K562 (cell line): ENCODE data around the gene MAP4. TPM values are rescaled to one million over a fixed set of nuclear protein-coding genes. Genes with fewer than 3 reads are reported as not detected.

ENCODE experiments used
- ATAC-seq: fragments of 200-7000 bp; cut with Tn5 transposase; 3 replicates; pipeline ENCODE4 v1.9.1; 2020; ENCODE audit warnings: moderate library complexity
- BruUV-seq: library from RNA; stranded (reverse); fragments of 400-500 nt; replicated peaks from 2 replicates; lab custom pipeline; 2021; lab: Mats Ljungman, UMichigan
- CTCF ChIA-PET: fragments of 300-600 bp; formaldehyde crosslinking; extraction: SDS; loops from one replicate; lab custom pipeline; 2021; ENCODE audit warnings: low intra/inter-chr PET ratio; lab: Yijun Ruan, JAX
- POLR2A ChIA-PET: fragments of 300-600, 350-650 bp; sonication (Branson Sonifier 250); formaldehyde crosslinking; extraction: SDS; loops from one replicate; lab custom pipeline; 2021; ENCODE audit warnings: antibody characterized with exemption, inconsistent platforms; lab: Yijun Ruan, JAX
- DNase-seq, 4 experiments: peaks; one replicate each; pipeline versions ENCODE4 v3.0.0 to v3.0.0-alpha.2; 2011 to 2018; ENCODE audit warnings: low spot score in 3 of 4, mixed read lengths in 3 of 4; ENCODE audit errors: extremely low read depth in 1 of 4
- FAIRE-seq: peaks from 2 replicates; lab custom pipeline; 2011; peaks lifted over from hg19 to GRCh38; lab: Jason Lieb, UNC
- H2AFZ ChIP-seq: 2 replicates; pipeline ENCODE4 v1.6.0; 2011; ENCODE audit warnings: low read depth, low read length, control low read depth, inconsistent platforms
- H3K27ac ChIP-seq: fragments of 200-600 bp; 3 replicates; pipeline ENCODE4 v1.8.0; 2011; ENCODE audit warnings: low read depth, mild to moderate bottlenecking, control low read depth, inconsistent platforms, low read length, moderate library complexity, mixed read lengths; ENCODE audit errors: extremely low read depth
- H3K27me3 ChIP-seq, 2 experiments: fragments of 300-600 bp in 1 of 2; 2 replicates in 1 of 2; 3 replicates in 1 of 2; pipeline versions ENCODE4 v1.6.0 to v1.8.0; 2011; ENCODE audit warnings: inconsistent platforms in 2 of 2, low read length in 2 of 2, mild to moderate bottlenecking in 1 of 2, mixed read lengths in 1 of 2, moderate library complexity in 1 of 2; ENCODE audit not compliant: control insufficient read depth in 2 of 2, insufficient read depth in 2 of 2
- H3K36me3 ChIP-seq: fragments of 300-600 bp; 3 replicates; pipeline ENCODE4 v1.8.0; 2011; ENCODE audit warnings: mild to moderate bottlenecking, low read length, inconsistent platforms; ENCODE audit not compliant: control insufficient read depth, insufficient read depth
- H3K4me1 ChIP-seq, 2 experiments: fragments of 200-600 bp in 1 of 2; replicated peaks in 1 of 2; 2 replicates in 1 of 2; 3 replicates in 1 of 2; pipeline versions ENCODE4 v1.5.1 to v1.8.0; 2011; ENCODE audit warnings: inconsistent platforms in 2 of 2, low read length in 2 of 2, mild to moderate bottlenecking in 1 of 2, mixed read lengths in 1 of 2, moderate library complexity in 1 of 2; ENCODE audit not compliant: control insufficient read depth in 2 of 2, insufficient read depth in 2 of 2
- H3K4me2 ChIP-seq: 2 replicates; pipeline ENCODE4 v1.6.1; 2011; ENCODE audit warnings: low read length, control low read depth, inconsistent platforms, mixed read lengths; ENCODE audit not compliant: insufficient read depth
- H3K4me3 ChIP-seq: fragments of 200-600 bp; sonication (generic), shearing (Covaris generic); 2 replicates; pipeline ENCODE4 v1.5.1; 2016; ENCODE audit warnings: control low read depth, inconsistent platforms
- H3K79me2 ChIP-seq: fragments of 200-600 bp; 3 replicates; pipeline ENCODE4 v1.8.0; 2011; ENCODE audit warnings: low read length, inconsistent platforms; ENCODE audit not compliant: control insufficient read depth, insufficient read depth
- H3K9ac ChIP-seq, 2 experiments: 2 replicates each; pipeline versions ENCODE4 v1.6.0 to v1.6.1; 2011; ENCODE audit warnings: low read depth in 2 of 2, low read length in 2 of 2, control low read depth in 1 of 2, inconsistent platforms in 1 of 2, mild to moderate bottlenecking in 1 of 2, mixed read lengths in 1 of 2; ENCODE audit not compliant: insufficient read depth in 1 of 2
- H3K9me1 ChIP-seq: one replicate; pipeline ENCODE4 v1.6.0; 2011; ENCODE audit warnings: inconsistent platforms, mild to moderate bottlenecking, low read length, moderate library complexity; ENCODE audit not compliant: control insufficient read depth, insufficient read depth
- H3K9me3 ChIP-seq: replicated peaks from 2 replicates; pipeline ENCODE4 v1.5.1; 2011; ENCODE audit warnings: low read depth, low read length, inconsistent platforms; ENCODE audit not compliant: control insufficient read depth, insufficient read depth
- H4K20me1 ChIP-seq: replicated peaks from 2 replicates; pipeline ENCODE4 v1.6.1; 2011; ENCODE audit warnings: low read length, inconsistent platforms, mixed read lengths; ENCODE audit not compliant: control insufficient read depth, insufficient read depth
- ARID2 ChIP-seq: fragments of 450-650 bp; IDR thresholded peaks from 2 replicates; pipeline ENCODE4 v1.6.1; 2017; ENCODE audit warnings: antibody characterized with exemption, mild to moderate bottlenecking
- CBX2 ChIP-seq: fragments of 200-600 bp; sonication (generic); IDR thresholded peaks from one replicate; pipeline ENCODE4 v1.6.1; 2012; ENCODE audit warnings: mild to moderate bottlenecking, low read length, inconsistent platforms; ENCODE audit not compliant: insufficient read depth, poor library complexity, severe bottlenecking
- ELF4 ChIP-seq: fragments of 450-650 bp; formaldehyde crosslinking; IDR thresholded peaks from 2 replicates; pipeline ENCODE4 v1.4.0; 2022; ENCODE audit warnings: missing genetic modification characterization
- ESRRA ChIP-seq: fragments of 450-650 bp; IDR thresholded peaks from 2 replicates; pipeline ENCODE4 v1.6.1; 2014; ENCODE audit warnings: low read depth, mild to moderate bottlenecking, moderate library complexity, borderline replicate concordance
- HDGF ChIP-seq: fragments of 450-650 bp; IDR thresholded peaks from 2 replicates; pipeline ENCODE4 v1.6.1; 2016
- HMGN3 ChIP-seq: IDR thresholded peaks from 2 replicates; pipeline ENCODE4 v1.6.1; 2011; ENCODE audit warnings: borderline replicate concordance, low read depth, mild to moderate bottlenecking, mixed read lengths, low read length; ENCODE audit not compliant: insufficient read length; ENCODE audit errors: extremely low read depth
- IRF1 ChIP-seq: sonication (generic); formaldehyde crosslinking; IDR thresholded peaks from 2 replicates; pipeline ENCODE4 v1.8.0; 2022; ENCODE audit warnings: missing genetic modification reagents, mild to moderate bottlenecking, borderline replicate concordance
- JUNB ChIP-seq: fragments of 450-650 bp; formaldehyde crosslinking; conservative IDR thresholded peaks from 2 replicates; pipeline ENCODE4 v1.4.0; 2020; ENCODE audit warnings: mild to moderate bottlenecking
- JUND ChIP-seq, 2 experiments: IDR thresholded peaks; 2 replicates in 1 of 2; 3 replicates in 1 of 2; pipeline ENCODE4 v1.6.1; 2011; ENCODE audit warnings: borderline replicate concordance in 2 of 2, low read depth in 2 of 2, low read length in 2 of 2, improper control_type of control experiment in 1 of 2, missing biosample characterization in 1 of 2, missing genetic modification characterization in 1 of 2, missing genetic modification reagents in 1 of 2
- MCM7 ChIP-seq, 2 experiments: fragments of 450-650 bp; IDR thresholded peaks; 2 replicates each; pipeline ENCODE4 v1.6.1; 2016 to 2018
- NEUROD1 ChIP-seq: fragments of 150-350 bp; IDR thresholded peaks from 2 replicates; pipeline ENCODE4 v1.6.1; 2014; ENCODE audit warnings: borderline replicate concordance, low read length, low read depth; ENCODE audit not compliant: partially characterized antibody
- NFXL1 ChIP-seq: fragments of 450-650 bp; formaldehyde crosslinking; IDR thresholded peaks from 2 replicates; pipeline ENCODE4 v1.4.0; 2021; ENCODE audit warnings: mild to moderate bottlenecking
- PCBP2 ChIP-seq: fragments of 200-400 bp; formaldehyde crosslinking; IDR thresholded peaks from 2 replicates; pipeline ENCODE4 v1.6.1; 2018; ENCODE audit warnings: low read length, low read depth, mild to moderate bottlenecking, moderate library complexity; ENCODE audit not compliant: poor library complexity, severe bottlenecking
- PHB ChIP-seq: fragments of 250-450 bp; sonication (Bioruptor Pico); IDR thresholded peaks from 2 replicates; pipeline ENCODE4 v1.5.0; 2021
- POLR3G ChIP-seq: IDR thresholded peaks from 2 replicates; pipeline ENCODE4 v1.6.1; 2011; ENCODE audit not compliant: insufficient read length, insufficient replicate concordance; ENCODE audit errors: extremely low read depth
- PTTG1 ChIP-seq: fragments of 450-650 bp; IDR thresholded peaks from 2 replicates; pipeline ENCODE4 v1.6.1; 2016; ENCODE audit warnings: low read depth, mild to moderate bottlenecking, missing genetic modification characterization, missing compliant biosample characterization
- SRSF9 ChIP-seq: fragments of 200-400 bp; formaldehyde crosslinking; IDR thresholded peaks from 2 replicates; pipeline ENCODE4 v1.6.1; 2017; ENCODE audit warnings: low read depth, low read length, borderline replicate concordance
- TEAD2 ChIP-seq: fragments of 450-650 bp; IDR thresholded peaks from 2 replicates; pipeline ENCODE4 v1.6.1; 2016; ENCODE audit warnings: missing genetic modification characterization, control low read depth, missing compliant biosample characterization
- THRA ChIP-seq: fragments of 450-650 bp; IDR thresholded peaks from 2 replicates; pipeline ENCODE4 v1.6.1; 2017; ENCODE audit warnings: mild to moderate bottlenecking, moderate library complexity
- ZKSCAN1 ChIP-seq: fragments of 150-350 bp; IDR thresholded peaks from 2 replicates; pipeline ENCODE4 v1.6.1; 2016; ENCODE audit warnings: low read depth, low read length
- ZNF766 ChIP-seq: fragments of 200-800 bp; sonication (Bioruptor generic); conservative IDR thresholded peaks from 2 replicates; pipeline ENCODE4 v1.6.1; 2016; ENCODE audit warnings: missing genetic modification characterization, missing compliant biosample characterization
- WGBS: fragments of 100-300 bp; shearing (Covaris generic); methylation state at CpG from one replicate; pipeline ENCODE4 v1.1.6; 2016; ENCODE audit warnings: low coverage, mixed read lengths; ENCODE audit not compliant: insufficient coverage; ENCODE audit errors: missing lambda C conversion rate; 5-methylcytosine and 5-hydroxymethylcytosine counted together
- in situ Hi-C: fragments of 300-500 bp; cut with MboI; formaldehyde crosslinking; loops from 4 replicates; pipeline ENCODE4 v1.15.0; 2018; ENCODE audit warnings: inconsistent platforms, mixed read lengths
- intact Hi-C: fragments of 100-400 bp; cut with micrococcal nuclease; formaldehyde crosslinking; loops from 2 replicates; pipeline ENCODE4 v1.14.2; 2022
- polyA plus RNA-seq, 8 experiments: library from polyadenylated mRNA; depleted of rRNA in 4 of 8; stranded (reverse) in 5 of 8; unstranded in 3 of 8; fragments of >200 nt; fragmentation: Nextera tagmentation in 2 of 8; fragmentation: Illumina TruSeq in 1 of 8; extraction: Ambion mirVana in 2 of 8; extraction: Trizol in 1 of 8; gene quantifications; 2 replicates each; pipeline versions ENCODE4 v1.2.1 to v1.2.3, GENCODE V29; 2011 to 2014; ENCODE audit warnings: inconsistent platforms in 1 of 8, missing spikeins in 1 of 8
- total RNA-seq, 7 experiments: library from RNA; depleted of rRNA in 6 of 7; stranded (reverse); fragments of >200 nt in 6 of 7; fragmentation: Illumina TruSeq in 2 of 7; extraction: Trizol in 2 of 7; gene quantifications; 2 replicates each; pipeline versions ENCODE4 v1.2.1 to v1.2.3, GENCODE V29; 2011 to 2021; ENCODE audit warnings: low replicate concordance in 1 of 7

Gene MAP4
- total and polyA plus RNA-seq, 9 of the 15 experiments (the other 6 are each of a cell fraction or from before 2014, with no cell fraction given): 13.3 to 141 (median 36.8) TPM

- TF ChIP-seq NEUROD1 (no peak), IRF1 (CRISPR knock-in tag) (no peak), ESRRA (no peak), PCBP2 (no peak), MCM7 (IDR thresholded peaks at IDR 0.05) (no peak)
Measured at GRCh38 chr3:47996440-47996839, 19.8 kb downstream of the MAP4 start (continued).

- no peak overlapping the region for H2AFZ ChIP-seq
- peaks cover 29% of the 10 kb centered on the region; the same call in 2 of the 3 replicates for H3K79me2 ChIP-seq
- ATAC-seq: no peak
- no peaks in the 10 kb centered on the region for H3K27me3 ChIP-seq
- H4K20me1 ChIP-seq: 0 out of 2 replicates have a peak, but pooled peaks cover 4% of the 10 kb centered on the region
- H3K4me3 ChIP-seq: no peak overlapping the region
- POLR2A ChIA-PET: no interaction called here
- H3K27ac ChIP-seq: no peak overlapping the region
- BruUV-seq: no TSS peak
- in situ Hi-C loops (loop anchor here (10.0 kb wide), 1 partner anchor 159 kb away; no protein-coding TSS in a partner anchor), intact Hi-C loops (loop anchor here (5.0 kb wide), 1 partner anchor 93 kb away; no protein-coding TSS in a partner anchor)
- WGBS: 54% methylated on average over 3 of the region's 3 CpGs
- no peaks in the 10 kb centered on the region for H3K9me1 ChIP-seq
- H3K36me3 ChIP-seq: peaks cover 45% of the 10 kb centered on the region
- H3K4me1 ChIP-seq: peaks cover 0 to 5% of the 10 kb centered on the region in 2 experiments; a peak in 1 of 5 replicates
- CTCF ChIA-PET: no interaction called here
- no peak overlapping the region for H3K4me2 ChIP-seq
- FAIRE-seq: no peak
- DNase-seq: no peak
- no peaks in the 10 kb centered on the region for H3K9me3 ChIP-seq
- H3K9ac ChIP-seq: no peak overlapping the region
- no peak for TF ChIP-seq ZKSCAN1
- TF ChIP-seq JUND (IDR thresholded peaks at IDR 0.05; ENCODE audit: borderline replicate concordance, low read depth, low read length): no peak
- no peak for TF ChIP-seq JUND (tag; IDR thresholded peaks at IDR 0.05; ENCODE audit: borderline replicate concordance, low read depth, low read length)
- no peak for TF ChIP-seq NFXL1 (CRISPR knock-in tag)
- TF ChIP-seq ZNF766 (CRISPR knock-in tag): no peak
- TF ChIP-seq SRSF9: no peak
- TF ChIP-seq THRA: no peak
- TF ChIP-seq HDGF: no peak
- no peak for TF ChIP-seq POLR3G
- TF ChIP-seq JUNB (CRISPR knock-in tag): no peak
- no peak for TF ChIP-seq ARID2
- no peak for TF ChIP-seq ELF4 (CRISPR knock-in tag)
- no peak for TF ChIP-seq TEAD2 (tag)
- no peak for TF ChIP-seq HMGN3
- no peak for TF ChIP-seq PTTG1 (tag)
- no peak for TF ChIP-seq PHB
- TF ChIP-seq CBX2: no peak
Measured at GRCh38 chr3:47994180-47994579, 22.0 kb downstream of the MAP4 start.
